GM21529 (cell line): Measurements from ENCODE around the gene ADGRG7.

Source experiments
- ATAC-seq: cut with Tn5 transposase; IDR thresholded peaks from one replicate; pipeline ENCODE4 v1.9.1; 2021; ENCODE audit not compliant: unreplicated experiment

Gene ADGRG7

GRCh38 chr3:100732435-100732834, 123.0 kb downstream of the ADGRG7 start:
- no peak for ATAC-seq

DNA sequence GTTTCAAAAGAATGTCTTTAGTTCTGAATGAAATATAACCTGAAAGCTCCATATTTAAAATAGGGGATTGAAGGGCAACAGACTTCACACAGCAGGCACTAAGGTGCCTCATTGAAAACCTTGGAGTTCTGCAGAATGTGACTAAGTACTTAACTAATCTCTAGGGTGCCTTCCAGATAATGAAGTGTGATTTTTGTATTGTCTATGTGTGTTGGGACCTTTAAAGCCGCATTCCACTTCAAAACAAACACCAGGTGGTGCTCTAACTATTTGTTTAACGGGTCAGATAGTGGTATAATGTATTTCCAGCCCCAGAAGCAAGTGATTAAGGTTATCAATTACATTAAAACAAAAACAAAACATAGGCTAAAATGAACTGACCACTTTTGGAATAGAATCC, 127.9 kb downstream of the ADGRG7 start:
- no peak for ATAC-seq

DNA sequence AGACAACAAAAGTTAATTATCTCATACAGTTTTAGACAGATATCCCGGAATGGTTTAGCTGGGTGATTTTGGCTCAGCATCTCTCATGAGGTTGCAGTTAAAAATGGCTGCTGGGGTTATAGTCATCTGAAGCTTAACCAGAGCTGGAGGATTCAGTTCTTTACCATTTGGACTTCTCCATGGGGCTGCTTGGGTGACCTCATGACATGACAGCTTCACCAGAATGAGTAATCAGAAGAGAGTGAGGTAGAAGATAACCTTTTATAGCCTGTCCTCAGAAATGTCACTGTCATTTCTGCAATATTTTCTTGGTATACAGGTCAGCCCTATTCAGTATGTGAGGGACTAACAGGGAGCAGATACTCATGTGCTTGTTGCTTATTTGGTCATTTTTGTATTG, 130.8 kb downstream of the ADGRG7 start:
- ATAC-seq = no peak

- ATAC-seq = no peak
These were observed 134.1 kb downstream of the ADGRG7 start for GRCh38 chr3:100743535-100743934.

DNA sequence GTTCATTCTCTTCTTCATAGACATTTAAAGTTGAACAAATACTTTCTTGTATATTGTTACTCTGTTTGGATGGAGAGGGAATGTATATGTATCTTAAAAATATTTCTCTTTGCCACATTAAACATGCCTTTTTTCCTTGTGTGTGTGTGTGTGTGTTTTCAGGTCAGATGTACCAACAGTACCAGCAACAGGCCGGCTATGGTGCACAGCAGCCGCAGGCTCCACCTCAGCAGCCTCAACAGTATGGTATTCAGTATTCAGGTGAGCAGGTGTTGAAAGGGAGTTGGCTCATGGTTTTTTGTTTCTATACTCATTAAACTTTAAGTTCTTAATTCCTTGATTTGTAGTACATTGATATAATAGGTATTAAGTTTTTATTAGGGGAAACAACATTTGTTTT, 135.3 kb downstream of the ADGRG7 start:
- ATAC-seq = no peak
